Neutrophil (primary cell): ENCODE data around the gene NF1.

Source experiments
- H3K27ac ChIP-seq: fragments of 200-600 bp; sonication (generic); 2 replicates; pipeline ENCODE4 v1.5.1; 2016; ENCODE audit warnings: mild to moderate bottlenecking, moderate library complexity
- H3K27me3 ChIP-seq: fragments of 200-600 bp; sonication (generic); 2 replicates; pipeline ENCODE4 v1.6.0; 2016; ENCODE audit warnings: mild to moderate bottlenecking
- H3K36me3 ChIP-seq: fragments of 200-600 bp; sonication (generic); 2 replicates; pipeline ENCODE4 v1.5.1; 2017
- H3K4me1 ChIP-seq, 2 experiments: fragments of 200-600 bp in 1 of 2; sonication (generic) in 1 of 2; 1 replicate in 1 of 2; 2 replicates in 1 of 2; pipeline versions ENCODE4 v1.5.1 to v1.6.1; 2013 to 2016; ENCODE audit warnings: low read depth in 1 of 2, low read length in 1 of 2, mild to moderate bottlenecking in 1 of 2, moderate library complexity in 1 of 2; ENCODE audit not compliant: control insufficient read depth in 1 of 2, insufficient read depth in 1 of 2
- H3K4me3 ChIP-seq, 2 experiments: fragments of 200-600 bp in 1 of 2; sonication (generic) in 1 of 2; 1 replicate in 1 of 2; 2 replicates in 1 of 2; pipeline ENCODE4 v1.5.1; 2013 to 2016; ENCODE audit warnings: low read depth in 1 of 2, low read length in 1 of 2, mild to moderate bottlenecking in 1 of 2, moderate library complexity in 1 of 2
- H3K9me3 ChIP-seq: fragments of 200-600 bp; sonication (generic); 2 replicates; pipeline ENCODE4 v1.5.1; 2016
- CTCF ChIP-seq: fragments of 200-600 bp; sonication (generic); IDR thresholded peaks from 2 replicates; pipeline ENCODE4 v1.5.1; 2016; ENCODE audit warnings: antibody characterized with exemption

The NF1 gene

GRCh38 chr17:31297090-31297489, 202.3 kb downstream of the NF1 start, which contains the start of gene OMG:
TSS of gene OMG (minus strand) at chr17:31297239. CDS start at chr17:31296331, 908 bp downstream.
- H3K27me3 ChIP-seq, result no peaks in the 10 kb centered on the region
- H3K36me3 ChIP-seq, result no peaks in the 10 kb centered on the region
- peaks cover 0 to 5% of the 10 kb centered on the region in 2 experiments for H3K4me1 ChIP-seq
- no peak within 1 kb of the TSS for H3K4me3 ChIP-seq
- no peak within 1 kb of the TSS for H3K27ac ChIP-seq
- TF ChIP-seq CTCF, result no peak
- H3K9me3 ChIP-seq, result no peaks in the 10 kb centered on the region

- Histone ChIP-seq H3K9me3 (no peaks in the 10 kb centered on the region), H3K27me3 (no peaks in the 10 kb centered on the region), H3K4me1 (peaks cover 2 to 19% of the 10 kb centered on the region in 2 experiments), H3K36me3 (peaks cover 24% of the 10 kb centered on the region), H3K27ac (no peak overlapping the region), H3K4me3 (no peak overlapping the region)
- no peak for TF ChIP-seq CTCF
These were observed 204.8 kb downstream of the NF1 start for GRCh38 chr17:31299624-31300023.

GRCh38 chr17:31307640-31308039, 212.9 kb downstream of the NF1 start:
- no peak for TF ChIP-seq CTCF
- Histone ChIP-seq H3K4me3 (peak overlapping the region; percentile 78 to 88), H3K27ac (peak overlapping the region; percentile 98), H3K9me3 (no peaks in the 10 kb centered on the region), H3K4me1 (peaks cover 43 to 71% of the 10 kb centered on the region in 2 experiments), H3K36me3 (peaks cover 55% of the 10 kb centered on the region), H3K27me3 (no peaks in the 10 kb centered on the region)

GRCh38 chr17:31308372-31309334, 213.9 kb downstream of the NF1 start:
- TF ChIP-seq CTCF, result no peak
- Histone ChIP-seq H3K36me3 (peaks cover 44% of the 10 kb centered on the region), H3K9me3 (no peaks in the 10 kb centered on the region), H3K27me3 (no peaks in the 10 kb centered on the region), H3K27ac (peak overlapping the region; percentile 98), H3K4me3 (peak overlapping the region; percentile 78 to 88), H3K4me1 (peaks cover 41 to 71% of the 10 kb centered on the region in 2 experiments)

- no peak for TF ChIP-seq CTCF
- Histone ChIP-seq H3K9me3 (no peaks in the 10 kb centered on the region), H3K27me3 (no peaks in the 10 kb centered on the region), H3K4me1 (peaks cover 36 to 75% of the 10 kb centered on the region in 2 experiments), H3K36me3 (peaks cover 35% of the 10 kb centered on the region), H3K4me3 (peak overlapping the region; percentile 78 to 88), H3K27ac (peak overlapping the region; percentile 98)
These were observed 214.8 kb downstream of the NF1 start for GRCh38 chr17:31309556-31309955.
